Upper lobe of left lung (tissue), 4 donors: ENCODE measurements around the gene ZNF30.

Source experiments
- POLR2A ChIP-seq, 4 donors: fragments of 450-650 bp; IDR thresholded peaks; one replicate each; pipeline ENCODE4 v1.5.1; 2016 to 2017; ENCODE audit warnings: antibody characterized with exemption in 4 of 4, mild to moderate bottlenecking in 2 of 4
- POLR2AphosphoS5 ChIP-seq, 2 donors: sonication (generic); formaldehyde crosslinking; IDR thresholded peaks; one replicate each; pipeline ENCODE4 v1.5.1; 2017; ENCODE audit warnings: antibody characterized with exemption in 2 of 2
- TF ChIP-seq, protein P1 (sequence below), 6 experiments: fragments of 450-650 bp in 4 of 6; fragments of 200-600 bp in 2 of 6; sonication (generic) in 2 of 6; IDR thresholded peaks; one replicate each; pipeline ENCODE4 v1.5.1; 2016 to 2019; ENCODE audit warnings: antibody characterized with exemption in 6 of 6

- TF ChIP-seq POLR2AphosphoS5 (IDR thresholded peaks at IDR 0.05) (no peak), POLR2A (IDR thresholded peaks at IDR 0.05) (no peak)
- TF ChIP-seq, protein P1, sequence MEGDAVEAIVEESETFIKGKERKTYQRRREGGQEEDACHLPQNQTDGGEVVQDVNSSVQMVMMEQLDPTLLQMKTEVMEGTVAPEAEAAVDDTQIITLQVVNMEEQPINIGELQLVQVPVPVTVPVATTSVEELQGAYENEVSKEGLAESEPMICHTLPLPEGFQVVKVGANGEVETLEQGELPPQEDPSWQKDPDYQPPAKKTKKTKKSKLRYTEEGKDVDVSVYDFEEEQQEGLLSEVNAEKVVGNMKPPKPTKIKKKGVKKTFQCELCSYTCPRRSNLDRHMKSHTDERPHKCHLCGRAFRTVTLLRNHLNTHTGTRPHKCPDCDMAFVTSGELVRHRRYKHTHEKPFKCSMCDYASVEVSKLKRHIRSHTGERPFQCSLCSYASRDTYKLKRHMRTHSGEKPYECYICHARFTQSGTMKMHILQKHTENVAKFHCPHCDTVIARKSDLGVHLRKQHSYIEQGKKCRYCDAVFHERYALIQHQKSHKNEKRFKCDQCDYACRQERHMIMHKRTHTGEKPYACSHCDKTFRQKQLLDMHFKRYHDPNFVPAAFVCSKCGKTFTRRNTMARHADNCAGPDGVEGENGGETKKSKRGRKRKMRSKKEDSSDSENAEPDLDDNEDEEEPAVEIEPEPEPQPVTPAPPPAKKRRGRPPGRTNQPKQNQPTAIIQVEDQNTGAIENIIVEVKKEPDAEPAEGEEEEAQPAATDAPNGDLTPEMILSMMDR (IDR thresholded peaks at IDR 0.05) = no peak
These were observed 380 bp upstream of the ZNF30 start for GRCh38 chr19:34926361-34926684.
